Stimulated activated CD4-positive, alpha-beta T cell treated with anti-CD3 and anti-CD28 coated beads, Interleukin-1b, Interleukin-23, amount 100 ng/mL, for 4 hours (primary cell): ENCODE measurements around the gene BLTP2.
"Not testable (repeated sequence)": the region's sequence is repeated elsewhere in the genome, so short reads cannot be mapped to it uniquely, and the experiment has no call there.

Source experiments
- DNase-seq, 2 donors: peaks; one replicate each; pipeline ENCODE4 v3.0.0-alpha.2; 2020; ENCODE audit warnings: low read depth in 2 of 2

BLTP2 gene

DNA sequence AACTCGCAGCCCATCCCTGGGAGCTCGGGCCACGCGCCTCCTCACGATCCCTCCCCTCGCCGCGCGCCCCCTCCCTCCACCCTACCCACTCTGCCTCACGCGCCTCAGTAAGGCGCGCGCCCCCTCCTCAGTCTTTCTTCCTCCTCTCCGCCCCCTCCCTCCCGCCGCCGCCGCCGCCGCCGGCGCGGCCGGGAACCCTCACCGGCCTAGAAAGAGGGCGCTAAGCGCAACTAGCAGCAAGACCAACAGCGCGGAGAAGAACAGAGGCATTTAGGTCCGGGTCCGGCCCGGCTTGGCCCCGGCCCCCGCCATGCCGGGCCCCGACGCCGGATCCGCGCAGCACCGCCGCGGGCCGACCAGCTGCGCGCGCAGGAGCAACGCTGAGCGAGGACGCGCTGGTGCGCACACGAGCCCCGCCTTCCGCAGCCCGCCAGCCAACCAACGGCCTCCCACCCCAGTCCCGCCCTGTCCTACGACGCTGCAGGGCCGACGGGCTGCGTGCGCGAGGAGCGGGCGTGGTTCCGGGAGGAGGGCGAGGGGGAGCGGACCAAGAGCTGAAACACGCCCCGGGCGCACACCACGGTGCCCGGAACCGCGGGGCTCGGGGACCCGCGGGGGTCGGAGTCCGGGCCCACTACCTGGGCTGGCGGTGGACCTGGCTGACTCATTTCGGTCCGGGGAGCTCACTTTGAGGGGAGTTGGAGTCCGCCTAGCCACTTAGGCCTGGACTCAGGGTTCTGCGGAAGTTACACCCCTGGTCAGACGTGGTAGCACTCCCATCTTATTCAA is at the start of gene BLTP2:
Gene BLTP2 (minus strand): TSS at position 372 of the 789 bp plus-strand sequence. CDS start 102 bp downstream, at position 270.
- peak; percentile 91 for DNase-seq

DNA sequence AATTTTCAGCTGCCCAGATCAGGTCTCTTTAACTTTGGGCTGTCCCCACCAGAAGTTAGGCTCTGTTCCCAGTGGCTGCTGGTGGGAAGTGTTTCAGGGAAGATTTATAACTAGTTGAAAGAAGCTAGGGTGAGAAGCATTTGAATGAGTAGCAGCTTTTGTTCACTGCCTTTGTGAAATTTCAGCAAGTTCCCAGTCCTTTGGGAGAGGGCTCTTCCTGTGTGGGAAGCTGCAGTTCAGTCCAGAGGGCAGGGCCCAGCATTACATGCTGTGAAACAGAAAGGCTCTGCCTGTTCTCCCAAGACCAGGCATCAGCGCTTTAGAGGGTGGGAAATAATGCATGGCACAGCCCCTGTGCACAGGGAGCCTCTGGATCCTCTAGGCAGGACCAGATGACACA is 48.9 kb upstream of the BLTP2 start:
- no peak for DNase-seq

DNA sequence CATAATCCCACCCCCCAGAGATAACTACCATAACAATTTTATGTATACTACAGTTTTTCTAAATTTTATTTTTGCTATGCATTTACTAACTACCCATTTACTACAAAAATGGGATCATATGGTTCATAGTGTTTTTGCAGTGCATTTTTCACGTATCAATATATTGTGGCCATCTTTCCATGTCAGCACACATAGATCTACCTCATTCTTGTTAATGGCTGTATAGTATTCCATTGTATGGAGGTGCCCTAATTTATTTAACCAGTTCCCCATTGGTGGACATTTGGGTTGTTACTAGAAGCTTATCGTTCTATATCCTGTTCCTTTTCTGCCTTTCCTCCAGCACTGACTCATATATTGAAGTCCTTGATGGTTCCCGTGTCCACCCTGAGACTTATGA is 44.1 kb upstream of the BLTP2 start:
- DNase-seq: no peak

DNA sequence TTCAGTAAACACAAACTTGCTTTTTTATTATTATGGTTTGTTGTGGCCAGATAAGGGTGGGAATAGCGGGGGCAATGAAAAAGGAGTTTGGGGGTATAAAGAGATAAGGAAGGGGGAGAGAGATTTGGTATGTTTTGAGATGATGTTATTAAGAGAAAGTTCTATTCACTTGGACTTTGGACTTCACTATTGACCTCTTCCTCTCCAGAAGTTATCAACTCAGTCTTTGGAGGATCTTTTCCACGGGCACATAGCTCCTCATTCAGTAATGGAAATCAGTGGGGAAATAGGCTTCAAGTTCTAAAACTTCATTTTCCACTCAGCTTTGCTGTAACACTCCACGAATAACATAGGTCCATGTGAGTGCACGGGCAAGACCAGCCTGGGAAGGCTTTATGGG is 43.5 kb upstream of the BLTP2 start:
- no peak for DNase-seq

DNA sequence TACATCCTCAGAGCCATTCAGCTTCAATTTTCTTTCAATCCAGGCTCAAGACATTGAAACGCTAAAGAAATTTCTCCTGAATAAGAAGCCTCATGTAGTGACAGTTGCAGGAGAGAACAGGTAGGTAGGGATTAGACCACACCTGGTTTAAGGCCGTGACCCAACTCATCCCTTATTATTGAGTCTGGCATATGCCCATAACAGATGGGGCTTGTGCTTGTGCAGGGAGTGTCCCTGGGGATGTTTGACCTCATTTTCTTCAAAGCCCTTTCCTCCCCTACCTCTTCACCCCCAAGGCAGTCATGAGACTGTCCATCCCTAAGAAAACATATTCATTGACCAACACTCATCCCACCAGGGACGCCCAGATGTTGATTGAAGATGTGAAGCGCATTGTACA is 41.3 kb upstream of the BLTP2 start:
- DNase-seq: no peak

DNA sequence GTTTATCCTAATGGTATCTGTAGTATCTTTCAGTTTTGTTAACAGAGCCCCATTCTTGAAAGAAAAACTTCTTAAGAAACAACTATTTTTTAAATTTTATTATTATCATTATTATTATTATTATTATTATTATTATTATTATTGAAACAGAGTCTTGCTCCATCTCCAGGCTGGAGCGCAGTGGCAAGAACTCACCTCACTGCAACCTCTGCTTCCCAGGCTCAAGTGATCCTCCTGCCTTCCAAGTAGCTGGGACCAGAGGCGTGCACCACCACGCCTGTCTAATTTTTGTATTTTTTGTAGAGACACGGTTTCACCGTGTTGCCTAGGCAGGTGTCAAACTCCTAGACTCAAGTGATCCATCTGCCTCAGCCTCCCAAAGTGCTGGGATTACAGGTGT is 40.4 kb upstream of the BLTP2 start:
- DNase-seq: no peak

DNA sequence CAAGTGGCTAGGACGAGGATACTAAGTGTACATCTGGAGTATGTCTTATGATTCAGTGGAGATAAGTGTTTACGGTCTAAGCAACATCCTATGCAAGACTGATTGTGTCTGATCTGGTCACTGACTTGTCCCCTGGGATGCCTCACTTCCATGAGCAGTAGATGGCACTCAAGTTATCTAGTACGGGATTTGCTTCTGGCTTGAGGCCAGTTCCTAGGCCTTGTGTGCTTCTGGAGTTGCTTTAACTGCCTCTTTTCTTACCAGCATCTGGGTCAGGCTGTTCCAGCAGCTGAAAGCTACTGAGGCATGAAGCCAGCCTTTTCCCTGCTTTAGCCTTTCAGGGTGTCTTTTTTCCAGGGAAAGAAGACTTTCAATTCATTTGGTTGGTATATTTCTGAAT is 40.0 kb upstream of the BLTP2 start:
- DNase-seq: no peak

DNA sequence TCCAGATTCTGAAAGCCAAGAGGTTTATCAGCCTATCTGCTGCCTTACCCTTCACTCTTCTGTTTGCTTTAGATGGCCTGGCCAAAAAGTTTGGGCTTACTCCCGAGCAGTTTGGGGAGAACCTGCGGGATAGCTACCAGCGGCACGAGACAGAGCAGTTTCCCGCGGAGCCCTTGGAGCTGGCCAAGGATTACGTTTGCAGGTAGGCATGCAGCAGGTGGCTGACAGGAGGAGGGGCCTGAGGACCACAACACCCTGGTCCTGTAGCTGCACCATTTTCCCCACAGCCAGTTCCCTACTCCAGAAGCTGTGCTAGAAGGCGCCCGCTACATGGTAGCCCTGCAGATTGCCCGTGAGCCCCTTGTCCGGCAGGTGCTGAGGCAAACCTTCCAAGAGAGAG is 37.7 kb upstream of the BLTP2 start:
- no peak for DNase-seq

DNA sequence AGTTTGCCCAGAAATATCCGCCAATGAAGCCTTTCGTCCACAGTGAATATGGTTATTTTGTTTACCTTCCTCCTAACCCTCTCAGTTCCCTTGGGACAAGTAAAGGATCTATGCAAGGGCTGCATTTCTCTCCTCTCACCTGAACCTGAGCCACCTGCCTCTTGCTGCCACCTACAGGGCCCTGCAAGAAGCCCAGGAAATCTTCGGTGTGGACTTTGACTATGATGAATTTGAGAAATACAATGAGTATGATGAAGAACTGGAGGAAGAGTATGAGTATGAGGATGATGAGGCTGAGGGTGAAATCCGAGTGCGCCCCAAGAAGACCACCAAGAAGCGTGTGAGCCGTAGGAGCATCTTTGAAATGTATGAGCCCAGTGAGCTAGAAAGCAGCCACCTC is 31.0 kb upstream of the BLTP2 start:
- DNase-seq: no peak

DNA sequence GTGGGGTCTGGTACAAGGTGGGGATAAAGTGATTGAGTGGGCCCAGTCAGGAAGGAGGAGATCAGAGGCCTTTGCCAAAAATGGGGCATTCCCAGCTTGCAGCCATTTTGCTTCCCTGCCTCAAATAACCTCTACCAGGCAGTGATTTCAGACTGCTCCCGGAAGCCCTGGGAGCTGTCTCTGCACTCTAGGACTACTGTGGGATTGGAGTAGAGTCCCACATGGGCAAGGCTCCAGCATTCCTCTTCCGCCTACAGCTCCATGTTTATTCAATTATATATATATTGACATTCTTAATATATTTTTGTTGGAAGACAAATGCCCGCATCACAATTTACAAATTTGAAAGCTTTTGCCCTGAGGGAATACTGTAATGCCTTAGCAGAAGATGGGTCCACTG is 30.5 kb upstream of the BLTP2 start:
- DNase-seq: no peak

DNA sequence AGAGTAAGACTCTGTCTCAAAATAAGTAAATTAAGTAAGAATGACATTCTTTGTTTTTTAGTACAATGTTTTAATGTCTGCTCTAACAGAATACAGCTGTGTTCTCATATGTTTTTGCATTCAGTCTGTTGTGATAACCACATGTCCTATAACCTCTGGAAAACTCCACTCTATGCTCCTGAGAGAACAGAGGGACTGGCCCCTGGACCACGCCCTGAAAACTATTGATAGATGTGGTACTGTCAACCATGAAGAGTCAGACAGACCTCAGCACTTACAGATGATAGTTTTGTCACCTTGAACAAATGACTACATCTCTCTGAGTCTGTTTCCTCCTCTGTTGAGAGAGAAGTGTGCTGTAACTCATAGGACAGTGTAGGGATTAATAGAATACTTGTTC is 25.0 kb upstream of the BLTP2 start:
- no peak for DNase-seq

DNA sequence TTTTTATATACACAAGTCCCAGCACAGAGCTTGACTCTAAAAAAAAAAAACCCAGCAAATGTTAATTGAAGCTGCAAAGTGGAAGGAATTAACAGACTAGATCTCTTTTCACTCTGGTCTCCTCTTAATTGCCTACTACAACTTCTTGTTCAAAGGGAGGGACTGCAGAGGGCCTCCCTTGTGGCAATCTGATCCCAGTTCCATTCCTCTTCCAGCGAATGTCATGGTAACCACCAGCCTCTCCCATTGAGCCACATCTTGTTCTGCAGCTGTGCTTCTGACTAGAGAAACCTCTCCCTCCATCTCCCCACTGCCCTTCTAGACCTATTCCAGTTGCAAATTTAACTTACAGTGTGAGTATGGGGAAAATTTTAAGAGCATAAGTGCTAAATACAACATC is 22.9 kb upstream of the BLTP2 start:
- DNase-seq: no peak

DNA sequence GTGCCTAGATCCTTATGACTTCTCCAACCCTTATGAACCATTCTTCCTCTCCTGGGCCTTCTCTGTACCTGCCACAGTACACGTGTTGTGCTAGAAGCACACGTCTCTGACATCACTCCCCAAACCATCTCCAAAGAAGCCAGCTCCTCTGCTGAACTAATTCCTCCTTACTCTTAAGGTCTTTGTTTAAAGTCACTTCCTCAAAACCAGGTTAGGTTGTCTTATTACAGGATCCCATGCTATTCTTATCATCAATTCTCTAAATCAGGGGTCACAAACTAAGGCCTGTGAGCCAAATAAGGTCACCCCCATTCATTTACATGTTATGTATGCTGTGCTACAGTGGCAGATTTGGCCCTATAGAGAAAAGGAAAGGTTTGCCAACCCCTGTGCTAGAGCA is 21.0 kb upstream of the BLTP2 start:
- no peak for DNase-seq

DNA sequence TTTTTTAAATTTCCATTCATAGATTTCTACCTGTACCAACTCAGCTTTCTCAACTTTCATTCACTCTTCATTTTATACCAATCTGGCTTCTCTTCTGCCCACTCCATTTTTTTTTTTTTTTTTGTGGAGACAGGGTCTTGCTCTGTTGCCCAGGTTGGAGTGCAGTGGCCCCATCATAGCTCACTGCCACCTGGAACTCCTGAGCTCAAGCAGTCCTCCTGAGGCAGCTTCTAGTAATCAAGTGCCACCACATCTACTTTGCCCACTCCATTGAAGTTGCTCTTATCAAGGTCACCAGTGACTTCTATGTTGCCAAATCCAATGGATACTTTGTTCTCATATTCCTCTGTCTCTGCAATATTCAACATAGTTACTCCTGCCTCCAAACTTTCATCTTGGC is 18.8 kb upstream of the BLTP2 start:
- DNase-seq: no peak

DNA sequence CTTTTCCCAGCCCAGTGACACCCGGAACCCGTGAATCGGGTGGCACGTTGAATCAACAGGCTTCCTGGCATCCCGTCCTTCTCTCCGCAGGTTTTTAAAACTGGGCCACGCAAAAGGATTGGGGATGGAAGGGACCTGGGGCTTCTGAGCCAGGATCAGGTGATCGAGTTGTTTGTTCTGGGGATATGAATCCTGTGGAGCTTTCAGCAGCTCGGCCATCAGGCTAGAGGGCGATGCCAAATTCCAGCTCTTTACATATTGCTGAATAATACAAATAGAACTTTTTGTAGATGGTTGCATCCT is 17.5 kb upstream of the BLTP2 start:
- DNase-seq: no peak

DNA sequence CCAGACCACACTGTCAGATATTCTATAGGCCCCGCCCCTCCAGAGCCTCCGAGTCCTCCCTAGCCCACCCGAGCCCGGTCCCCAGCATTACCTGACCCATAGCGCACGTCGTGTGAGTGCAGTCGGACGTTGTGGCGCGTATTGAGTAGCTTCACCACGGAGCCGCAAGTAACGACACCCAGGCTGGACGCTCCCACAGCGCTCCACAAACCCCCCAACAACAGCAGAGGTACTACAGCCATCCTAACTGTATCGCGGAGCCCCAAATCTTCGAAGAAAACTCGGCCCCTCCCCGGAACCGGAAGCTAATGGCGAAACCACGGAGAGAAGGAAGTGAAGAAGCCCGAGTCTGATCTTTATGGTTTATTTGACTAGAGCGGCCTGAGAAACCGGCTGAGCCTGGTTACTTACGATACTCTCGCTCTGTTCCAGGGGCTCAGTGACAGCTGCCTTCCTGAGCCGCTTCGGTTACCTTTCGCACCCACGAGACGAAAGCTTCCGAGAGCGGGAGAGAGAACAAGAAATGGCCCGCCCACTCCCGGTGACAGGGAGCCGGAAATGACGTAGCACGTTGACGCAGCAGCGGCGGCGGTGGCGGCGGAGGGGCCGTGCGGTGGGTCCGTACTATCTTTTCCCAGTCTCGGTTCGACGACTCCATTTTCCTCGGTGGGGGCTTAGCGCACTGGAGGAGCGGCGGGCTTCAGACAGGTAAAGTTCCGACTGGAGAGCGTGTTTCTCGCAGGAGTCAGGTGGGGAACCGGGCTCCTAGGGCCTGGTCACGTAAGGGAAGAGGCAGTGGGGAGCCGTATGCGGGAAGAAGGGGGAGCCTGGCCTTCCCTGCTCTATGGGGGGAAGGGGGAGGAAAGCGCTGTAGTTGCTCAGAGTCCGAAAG is 16.9 kb upstream of the BLTP2 start, which contains the start of the genes SDF2 and SUPT6H:
Gene SDF2 (minus strand): TSS at position 272 of the 892 bp plus-strand sequence. CDS start 30 bp downstream, at position 242.
Gene SUPT6H (plus strand): TSS at position 571 of the 892 bp plus-strand sequence. CDS start 11,197 bp downstream, outside the sequence.
- peak; percentile 90 to 92 for DNase-seq

DNA sequence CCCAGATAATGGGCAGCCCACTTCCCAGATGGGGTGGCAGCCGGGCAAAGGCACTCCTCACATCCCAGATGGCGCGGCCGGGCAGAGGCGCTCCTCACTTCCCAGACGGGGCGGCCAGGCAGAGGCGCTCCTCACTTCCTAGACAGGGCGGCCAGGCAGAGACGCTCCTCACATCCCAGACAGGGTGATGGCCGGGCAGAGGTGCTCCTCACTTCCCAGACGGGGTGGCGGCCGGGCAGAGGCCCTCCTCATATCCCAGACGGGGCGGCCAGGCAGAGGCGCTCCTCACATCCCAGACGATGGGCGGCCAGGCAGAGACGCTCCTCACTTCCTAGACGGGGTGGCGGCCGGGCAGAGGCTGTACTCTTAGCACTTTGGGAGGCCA is 14.5 kb upstream of the BLTP2 start:
- DNase-seq: not testable (repeated sequence)

DNA sequence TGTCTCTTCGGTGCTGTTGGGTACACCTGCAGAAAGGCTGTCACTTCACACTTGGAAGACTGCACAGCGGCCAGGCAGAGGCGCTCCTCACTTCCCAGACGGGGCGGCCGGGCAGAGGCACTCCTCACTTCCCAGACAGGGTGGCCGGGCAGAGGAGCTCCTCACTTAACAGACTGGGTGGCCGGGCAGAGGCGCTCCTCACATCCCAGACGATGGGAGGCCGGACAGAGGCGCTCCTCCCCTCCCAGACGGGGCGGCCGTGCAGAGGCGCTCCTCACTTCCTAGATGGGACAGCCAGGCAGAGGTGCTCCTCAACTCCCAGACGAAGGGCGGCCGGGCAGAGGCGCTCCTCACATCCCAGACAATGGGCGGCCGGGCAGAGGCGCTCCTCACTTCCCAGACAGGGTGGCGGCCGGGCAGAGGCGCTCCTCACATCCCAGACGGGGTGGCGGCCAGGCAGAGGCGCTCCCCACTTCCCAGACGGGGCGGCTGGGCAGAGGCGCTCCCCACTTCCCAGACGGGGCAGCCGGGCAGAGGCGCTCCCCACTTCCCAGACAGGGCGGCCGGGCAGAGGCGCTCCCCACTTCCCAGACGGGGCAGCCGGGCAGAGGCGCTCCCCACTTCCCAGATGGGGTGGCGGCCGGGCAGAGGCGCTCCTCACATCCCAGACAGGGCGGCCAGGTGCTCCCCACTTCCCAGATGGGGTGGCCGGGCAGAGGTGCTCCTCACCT is 14.0 kb upstream of the BLTP2 start:
- DNase-seq: not testable (repeated sequence)

DNA sequence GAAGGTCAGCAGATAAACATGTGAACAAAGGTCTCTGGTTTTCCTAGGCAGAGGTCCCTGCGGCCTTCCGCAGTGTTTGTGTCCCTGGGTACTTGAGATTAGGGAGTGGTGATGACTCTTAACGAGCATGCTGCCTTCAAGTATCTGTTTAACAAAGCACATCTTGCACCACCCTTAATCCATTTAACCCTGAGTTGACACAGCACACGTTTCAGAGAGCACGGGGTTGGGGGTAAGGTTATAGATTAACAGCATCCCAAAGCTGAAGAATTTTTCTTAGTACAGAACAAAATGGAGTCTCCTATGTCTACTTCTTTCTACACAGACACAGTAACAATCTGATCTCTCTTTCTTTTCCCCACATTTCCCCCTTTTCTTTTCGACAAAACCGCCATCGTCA is 13.4 kb upstream of the BLTP2 start:
- not testable (repeated sequence) for DNase-seq

DNA sequence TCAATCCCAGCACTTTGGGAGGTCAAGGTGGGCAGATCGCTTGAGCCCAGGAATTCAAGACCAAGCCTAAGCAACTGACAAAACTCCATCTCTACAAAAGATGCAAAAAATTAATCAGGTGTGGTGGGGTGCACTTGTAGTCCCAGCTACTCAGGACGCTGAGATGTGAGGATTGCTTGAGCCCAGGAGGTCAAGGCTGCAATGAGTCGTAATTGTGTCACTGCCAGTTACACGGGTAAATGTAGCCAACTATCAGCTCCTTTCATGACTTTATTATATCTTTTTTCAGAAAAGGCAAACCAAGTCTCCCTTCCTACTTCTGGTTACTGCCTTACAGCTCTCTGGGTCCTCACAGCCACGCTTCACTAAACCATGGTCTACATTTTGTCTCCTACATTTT is 12.8 kb upstream of the BLTP2 start:
- no peak for DNase-seq

DNA sequence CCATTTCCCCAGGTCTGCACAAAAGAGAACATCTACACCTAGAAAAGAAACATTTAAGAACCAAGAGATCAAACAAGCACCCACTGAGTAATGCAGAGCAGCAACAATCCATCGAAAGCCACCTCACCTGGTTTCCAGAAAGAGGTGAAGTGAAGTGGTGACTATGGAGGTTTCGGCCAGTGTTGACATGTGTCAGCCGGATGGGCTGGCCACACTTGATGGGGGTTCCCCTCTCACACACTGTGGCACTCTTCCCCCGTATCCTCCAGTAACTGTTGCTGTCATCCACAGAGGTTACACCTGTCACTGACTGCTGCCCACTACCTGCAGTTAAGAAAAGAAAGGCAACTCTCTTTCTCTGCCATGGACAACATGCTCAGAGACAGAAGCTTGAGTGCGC is 10.2 kb upstream of the BLTP2 start:
- DNase-seq: no peak

DNA sequence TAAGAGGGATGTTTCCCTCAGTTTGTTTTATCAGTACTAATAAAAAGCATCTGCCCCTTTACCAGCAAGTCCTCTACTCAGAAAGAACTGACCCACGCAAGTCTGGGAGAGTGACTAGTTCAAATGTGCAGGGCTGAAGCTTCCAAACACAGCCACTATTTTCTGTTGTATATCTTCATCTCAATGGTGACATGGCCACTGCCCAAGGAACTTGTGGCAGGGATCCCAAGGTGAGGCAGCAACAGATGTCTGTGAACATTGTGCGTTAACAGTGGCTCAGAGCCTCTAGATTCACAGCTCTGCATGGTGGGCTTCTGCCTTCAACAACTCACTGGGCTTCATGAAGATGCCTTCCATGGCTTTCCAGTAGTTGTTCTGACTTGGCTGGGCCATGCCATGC is 3.7 kb upstream of the BLTP2 start:
- DNase-seq: no peak
